Thyroid gland (tissue), 4 donors: Measurements from ENCODE around the gene VAMP8. TPM values are rescaled to one million over a fixed set of nuclear protein-coding genes. Genes with fewer than 3 reads are reported as not detected.
"Not testable (repeated sequence)": the region's sequence is repeated elsewhere in the genome, so short reads cannot be mapped to it uniquely, and the experiment has no call there.

Experiments used
- DNase-seq, 2 donors: peaks; one replicate each; pipeline ENCODE4 v3.0.0-alpha.2; 2019
- H3K27ac ChIP-seq, 3 donors: fragments of 200-600 bp; sonication (generic); 1 replicate in 2 of 3; 2 replicates in 1 of 3; pipeline ENCODE4 v1.5.1; 2016 to 2019; ENCODE audit warnings: mild to moderate bottlenecking in 1 of 3, moderate library complexity in 1 of 3
- H3K27me3 ChIP-seq: fragments of 200-600 bp; sonication (generic); one replicate; pipeline ENCODE4 v1.5.1; 2019
- H3K36me3 ChIP-seq, 2 donors: fragments of 200-600 bp; sonication (generic); one replicate each; pipeline ENCODE4 v1.5.1; 2016 to 2019
- H3K4me1 ChIP-seq, 2 donors: fragments of 200-600 bp; sonication (generic); one replicate each; pipeline ENCODE4 v1.5.1; 2017 to 2019
- H3K4me3 ChIP-seq, 3 donors: fragments of 200-600 bp; sonication (generic); replicated peaks in 1 of 3; 1 replicate in 2 of 3; 2 replicates in 1 of 3; pipeline ENCODE4 v1.5.1; 2016; ENCODE audit warnings: mild to moderate bottlenecking in 1 of 3
- H3K9me3 ChIP-seq: fragments of 200-600 bp; sonication (generic); one replicate; pipeline ENCODE4 v1.5.1; 2017
- POLR2A ChIP-seq, 2 donors: fragments of 450-650 bp; IDR thresholded peaks; one replicate each; pipeline ENCODE4 v1.6.1; 2017; ENCODE audit warnings: antibody characterized with exemption in 2 of 2, mild to moderate bottlenecking in 2 of 2, moderate library complexity in 1 of 2
- WGBS, 2 donors: methylation state at CpG; one replicate each; pipeline ENCODE4 v1.1.5; 2017; 5-methylcytosine and 5-hydroxymethylcytosine counted together
- intact Hi-C: fragments of 100-400 bp; cut with DNase I; formaldehyde crosslinking; loops from one replicate; pipeline ENCODE4 v1.15.1; 2023
- total RNA-seq, 4 donors: library from RNA; depleted of rRNA; stranded (reverse); fragments of >200 nt; gene quantifications; one replicate each; pipeline ENCODE4 v1.2.3, GENCODE V29; 2016
- TF ChIP-seq, protein P1 (sequence below), 6 experiments: fragments of 200-600 bp in 3 of 6; fragments of 450-650 bp in 3 of 6; sonication (generic) in 3 of 6; IDR thresholded peaks; one replicate each; pipeline ENCODE4 v1.5.1; 2016 to 2019; ENCODE audit warnings: antibody characterized with exemption in 6 of 6, mild to moderate bottlenecking in 2 of 6, inconsistent platforms in 1 of 6, moderate library complexity in 1 of 6

Gene VAMP8
- total RNA-seq, 4 donors from 2014 or later: 89.6 to 171 (median 121) TPM

GRCh38 chr2:85554980-85555612 is 22.3 kb upstream of the VAMP8 start:
- Histone ChIP-seq H3K27ac (no peak overlapping the region), H3K4me3 (no peak overlapping the region), H3K36me3 (peaks cover 24 to 27% of the 10 kb centered on the region in 2 donors), H3K27me3 (no peaks in the 10 kb centered on the region), H3K4me1 (peaks cover 3 to 7% of the 10 kb centered on the region in 2 donors), H3K9me3 (no peaks in the 10 kb centered on the region)
- TF ChIP-seq, protein P1, sequence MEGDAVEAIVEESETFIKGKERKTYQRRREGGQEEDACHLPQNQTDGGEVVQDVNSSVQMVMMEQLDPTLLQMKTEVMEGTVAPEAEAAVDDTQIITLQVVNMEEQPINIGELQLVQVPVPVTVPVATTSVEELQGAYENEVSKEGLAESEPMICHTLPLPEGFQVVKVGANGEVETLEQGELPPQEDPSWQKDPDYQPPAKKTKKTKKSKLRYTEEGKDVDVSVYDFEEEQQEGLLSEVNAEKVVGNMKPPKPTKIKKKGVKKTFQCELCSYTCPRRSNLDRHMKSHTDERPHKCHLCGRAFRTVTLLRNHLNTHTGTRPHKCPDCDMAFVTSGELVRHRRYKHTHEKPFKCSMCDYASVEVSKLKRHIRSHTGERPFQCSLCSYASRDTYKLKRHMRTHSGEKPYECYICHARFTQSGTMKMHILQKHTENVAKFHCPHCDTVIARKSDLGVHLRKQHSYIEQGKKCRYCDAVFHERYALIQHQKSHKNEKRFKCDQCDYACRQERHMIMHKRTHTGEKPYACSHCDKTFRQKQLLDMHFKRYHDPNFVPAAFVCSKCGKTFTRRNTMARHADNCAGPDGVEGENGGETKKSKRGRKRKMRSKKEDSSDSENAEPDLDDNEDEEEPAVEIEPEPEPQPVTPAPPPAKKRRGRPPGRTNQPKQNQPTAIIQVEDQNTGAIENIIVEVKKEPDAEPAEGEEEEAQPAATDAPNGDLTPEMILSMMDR (IDR thresholded peaks at IDR 0.05): no peak
- no peak for TF ChIP-seq POLR2A (IDR thresholded peaks at IDR 0.05)
- WGBS, 2 donors: 94 to 96% methylated on average over 3 of the region's 3 CpGs
- intact Hi-C loops: loop anchor here (5.0 kb wide), 1 partner anchor 203 kb away; the partner anchor contains the start of genes ELMOD3 and RETSAT
- no peak for DNase-seq

- Histone ChIP-seq H3K4me1 (peaks cover 3 to 14% of the 10 kb centered on the region in 2 donors), H3K36me3 (peaks cover 10 to 16% of the 10 kb centered on the region in 2 donors), H3K4me3 (no peak overlapping the region), H3K9me3 (no peaks in the 10 kb centered on the region), H3K27me3 (no peaks in the 10 kb centered on the region), H3K27ac (no peak overlapping the region)
- 91 to 93% methylated on average over 5 of the region's 5 CpGs for WGBS, 2 donors
- no peak for DNase-seq
- TF ChIP-seq, protein P1 (IDR thresholded peaks at IDR 0.05): no peak
- no peak for TF ChIP-seq POLR2A (IDR thresholded peaks at IDR 0.05)
- intact Hi-C loops: no loop called here
Measured at GRCh38 chr2:85557130-85557529, 20.3 kb upstream of the VAMP8 start.

- Histone ChIP-seq H3K36me3 (peaks cover 4 to 16% of the 10 kb centered on the region in 2 donors), H3K4me3 (no peak overlapping the region), H3K4me1 (peaks cover 5 to 17% of the 10 kb centered on the region in 2 donors), H3K27ac (no peak overlapping the region), H3K9me3 (no peaks in the 10 kb centered on the region), H3K27me3 (no peaks in the 10 kb centered on the region)
- DNase-seq: no peak
- WGBS, 2 donors: 100% methylated on average over 1 of the region's 1 CpG
- TF ChIP-seq, protein P1 (IDR thresholded peaks at IDR 0.05): no peak
- TF ChIP-seq POLR2A (IDR thresholded peaks at IDR 0.05): no peak
- intact Hi-C loops: no loop called here
Measured at GRCh38 chr2:85558160-85558559, 19.2 kb upstream of the VAMP8 start.

GRCh38 chr2:85560403-85560726 is 17.0 kb upstream of the VAMP8 start:
- intact Hi-C loops, H3K27me3 ChIP-seq, DNase-seq, H3K9me3 ChIP-seq, H3K36me3 ChIP-seq: not testable (repeated sequence)
- WGBS, 2 donors: 85% methylated on average over 12 of the region's 12 CpGs
- peak overlapping the region in 1 of 3 donors; percentile 94 for H3K27ac ChIP-seq
- H3K4me3 ChIP-seq: peak overlapping the region in 1 of 3 donors; percentile 75
- H3K4me1 ChIP-seq: peaks cover 5 to 17% of the 10 kb centered on the region in 2 donors

DNA sequence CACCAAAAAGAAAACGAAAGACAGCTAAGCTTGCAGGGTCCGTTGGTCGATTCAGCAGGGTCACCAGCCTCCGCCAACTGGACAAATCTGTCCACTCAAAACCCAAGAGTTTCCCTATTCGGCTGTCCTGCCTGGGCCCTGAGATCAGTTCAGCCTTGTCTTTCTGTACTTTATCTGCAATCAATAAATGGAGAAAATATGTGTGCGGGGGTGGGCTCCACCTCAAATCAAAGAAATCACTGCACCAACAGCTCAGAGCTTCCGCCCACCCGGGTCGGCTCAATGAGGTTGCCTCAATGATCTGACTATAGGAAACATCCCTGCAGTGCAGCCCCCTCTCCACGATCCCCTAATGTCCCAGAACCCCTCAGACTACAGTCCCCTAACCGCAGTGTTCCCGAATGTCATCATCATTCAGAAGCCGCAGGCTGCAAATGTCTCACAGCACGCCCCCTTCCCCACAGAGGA is 16.5 kb upstream of the VAMP8 start:
- 3 to 7% methylated on average over 5 to 14 of the region's 14 CpGs for WGBS, 2 donors
- TF ChIP-seq, protein P1 (IDR thresholded peaks at IDR 0.05): no peak
- TF ChIP-seq POLR2A (IDR thresholded peaks at IDR 0.05): no peak

More for the DNA sequence above, 16.5 kb upstream of the VAMP8 start:
- Histone ChIP-seq H3K4me1 (peaks cover 5 to 17% of the 10 kb centered on the region in 2 donors), H3K4me3 (peak overlapping the region; percentile 75 to 87 (median 80)), H3K9me3 (no peaks in the 10 kb centered on the region), H3K36me3 (peaks cover 0 to 2% of the 10 kb centered on the region in 2 donors), H3K27me3 (no peaks in the 10 kb centered on the region), H3K27ac (peak overlapping the region; percentile 43 to 94 (median 62))
- DNase-seq: no peak
- intact Hi-C loops: no loop called here
